LNCaP clone FGC (cell line): ENCODE results near the gene ZFHX2.

ENCODE experiments used
- DNase-seq: peaks from one replicate; pipeline ENCODE4 v3.0.0-alpha.2; 2011; ENCODE audit warnings: low read depth
- H3K4me3 ChIP-seq: 2 replicates; pipeline ENCODE4 v1.5.1; 2011; ENCODE audit warnings: mild to moderate bottlenecking, low read depth, low read length, control low read depth
- CTCF ChIP-seq: IDR thresholded peaks from 2 replicates; pipeline ENCODE4 v1.5.1; 2012; ENCODE audit warnings: mild to moderate bottlenecking; ENCODE audit not compliant: control insufficient read depth, insufficient read depth; ENCODE audit errors: extremely low read depth

ZFHX2 gene

DNA sequence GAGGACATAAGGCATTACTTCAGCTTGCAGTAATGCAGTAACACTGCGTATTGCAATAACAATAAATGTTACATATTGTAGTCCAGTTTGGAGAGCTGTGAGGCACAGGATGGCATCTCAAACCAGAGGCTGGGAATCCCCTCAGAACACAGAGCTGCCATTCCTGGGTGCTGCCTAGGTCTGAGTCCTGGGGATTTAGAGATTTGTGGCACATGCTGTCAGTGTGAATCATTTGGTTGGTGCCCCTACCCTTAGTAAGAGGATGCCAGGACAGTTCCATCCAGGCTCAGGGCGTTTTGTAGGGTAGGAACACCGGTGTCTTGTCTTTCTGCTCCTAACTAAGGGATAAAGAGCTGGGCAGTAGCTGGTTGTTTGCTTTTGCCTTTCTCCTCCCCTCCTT, 22.5 kb downstream of the ZFHX2 start:
- no peak for DNase-seq
- TF ChIP-seq CTCF: no peak
- no peak overlapping the region for H3K4me3 ChIP-seq

DNA sequence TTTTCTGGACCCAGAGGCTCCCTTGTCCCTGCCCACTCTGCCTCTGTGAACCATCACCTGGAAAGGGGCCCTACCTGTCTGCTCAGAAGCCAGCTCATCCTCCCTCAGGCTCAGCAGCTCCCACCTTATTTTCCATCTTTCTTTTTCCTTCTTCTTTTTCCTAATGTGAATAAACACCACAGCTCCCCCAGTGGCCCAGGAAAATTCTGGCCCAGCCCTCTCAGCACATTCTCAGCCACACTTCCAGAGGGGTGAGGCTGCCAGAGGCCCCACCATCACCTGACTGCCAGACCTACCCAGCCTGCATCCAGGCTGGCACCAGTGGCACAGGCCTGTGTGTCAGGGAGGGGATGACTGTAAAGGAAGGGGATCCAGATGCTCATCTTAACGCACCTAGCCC, 23.0 kb downstream of the ZFHX2 start:
- peak; percentile 19; the same call in 1 of the 2 replicates for TF ChIP-seq CTCF
- no peak for DNase-seq
- no peak overlapping the region for H3K4me3 ChIP-seq

GRCh38 chr14:23525611-23526010, 26.0 kb downstream of the ZFHX2 start:
- H3K4me3 ChIP-seq: no peak overlapping the region
- no peak for TF ChIP-seq CTCF
- DNase-seq: no peak

GRCh38 chr14:23524954-23525353, 26.6 kb downstream of the ZFHX2 start:
- TF ChIP-seq CTCF: no peak
- no peak for DNase-seq
- no peak overlapping the region for H3K4me3 ChIP-seq

- TF ChIP-seq CTCF: no peak
- DNase-seq: no peak
- no peak overlapping the region for H3K4me3 ChIP-seq
Observed at GRCh38 chr14:23523229-23524016, 28.1 kb downstream of the ZFHX2 start.

DNA sequence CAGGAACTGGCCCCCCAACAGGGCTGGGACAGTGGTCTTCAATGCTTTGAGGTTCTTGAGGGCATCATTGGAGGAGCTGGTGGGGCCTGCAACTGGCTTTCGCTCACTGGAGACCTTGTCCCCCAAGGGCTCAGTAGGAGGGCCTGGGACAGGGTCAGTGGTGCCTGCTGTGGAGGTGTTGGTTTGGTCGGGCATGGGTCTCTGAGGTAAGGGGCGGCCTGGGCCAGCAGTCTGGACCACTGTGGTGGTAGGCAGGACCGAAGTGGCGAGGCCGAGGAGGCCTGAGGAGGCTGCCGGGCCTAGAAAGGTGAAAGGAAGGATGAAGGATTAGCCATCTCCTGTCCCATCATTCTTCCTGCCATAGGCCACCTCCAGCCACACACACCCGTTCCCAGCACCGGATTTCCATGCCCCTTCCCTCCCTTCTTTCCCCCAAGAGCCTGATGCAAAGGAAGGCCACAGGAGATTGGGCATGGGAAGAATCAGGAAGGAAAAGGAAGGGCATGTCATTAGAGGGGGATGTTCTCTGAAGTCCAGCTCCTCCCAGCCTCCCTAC, 28.8 kb downstream of the ZFHX2 start:
- DNase-seq: no peak
- H3K4me3 ChIP-seq: no peak overlapping the region
- TF ChIP-seq CTCF: no peak
